HG03159 (cell line): ENCODE data around the gene PCDHGA9.
"Not testable (repeated sequence)": the region's sequence is repeated elsewhere in the genome, so short reads cannot be mapped to it uniquely, and the experiment has no call there.

Experiments
- ATAC-seq: cut with Tn5 transposase; IDR thresholded peaks from one replicate; pipeline ENCODE4 v1.9.1; 2021; ENCODE audit warnings: mild to moderate bottlenecking, moderate library complexity; ENCODE audit not compliant: unreplicated experiment

Gene PCDHGA9

DNA sequence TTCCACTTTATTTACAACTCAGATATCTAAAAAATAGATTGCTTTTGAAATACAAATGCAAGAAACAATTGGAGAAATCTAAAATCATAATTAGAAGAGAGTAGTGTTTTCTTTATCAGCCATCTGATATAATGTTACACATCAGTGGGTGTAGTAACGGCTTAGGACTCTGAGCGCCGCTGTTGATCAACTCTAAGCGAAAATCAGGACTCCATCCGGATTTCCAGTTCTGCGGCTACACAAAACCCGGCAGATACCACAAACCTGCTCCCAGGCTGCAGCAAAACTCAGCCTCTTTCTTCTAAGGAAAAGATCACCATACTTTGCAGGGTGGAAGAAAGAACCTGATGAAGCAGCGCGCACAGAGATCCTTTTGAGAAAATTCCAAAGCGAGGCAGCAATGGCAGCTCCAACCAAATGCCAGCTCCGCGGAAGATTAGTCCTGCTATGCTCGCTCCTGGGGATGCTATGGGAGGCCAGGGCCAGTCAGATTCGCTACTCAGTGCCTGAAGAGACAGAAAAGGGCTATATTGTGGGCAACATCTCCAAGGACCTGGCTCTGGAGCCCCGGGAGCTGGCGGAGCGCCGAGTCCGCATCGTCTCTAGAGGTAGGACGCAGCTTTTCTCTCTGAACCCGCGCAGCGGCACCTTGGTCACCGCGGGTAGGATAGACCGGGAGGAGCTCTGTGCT is at the start of gene PCDHGA9:
Gene PCDHGA9 (plus strand): TSS at position 226 of the 691 bp plus-strand sequence. CDS start 175 bp downstream, at position 401.
- ATAC-seq, result no peak

- no peak for ATAC-seq
Measured at GRCh38 chr5:141354900-141355469, 47.6 kb upstream of the PCDHGA9 start, which contains the start of gene PCDHGA4. PCDHGA4 (plus strand) TSS chr5:141355021; CDS start chr5:141355108, 87 bp downstream.

DNA sequence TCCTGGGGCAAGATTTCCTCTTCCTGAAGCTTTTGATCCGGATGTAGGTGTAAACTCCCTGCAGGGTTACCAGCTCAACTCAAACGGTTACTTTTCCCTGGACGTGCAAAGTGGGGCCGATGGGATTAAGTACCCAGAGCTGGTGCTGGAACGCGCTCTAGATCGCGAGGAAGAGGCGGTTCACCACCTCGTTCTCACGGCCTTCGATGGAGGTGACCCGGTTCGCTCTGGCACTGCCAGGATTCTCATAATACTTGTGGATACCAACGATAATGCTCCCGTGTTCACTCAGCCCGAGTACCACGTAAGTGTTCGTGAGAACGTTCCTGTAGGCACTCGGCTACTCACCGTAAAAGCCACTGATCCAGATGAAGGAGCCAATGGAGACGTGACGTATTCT is 46.9 kb upstream of the PCDHGA9 start:
- no peak for ATAC-seq

GRCh38 chr5:141356133-141356532 is 46.4 kb upstream of the PCDHGA9 start:
- no peak for ATAC-seq

- ATAC-seq, result no peak
Measured at GRCh38 chr5:141356950-141357349, 45.6 kb upstream of the PCDHGA9 start.

GRCh38 chr5:141359790-141360426 is 42.7 kb upstream of the PCDHGA9 start, which contains the start of gene PCDHGB2:
PCDHGB2 (plus strand) TSS chr5:141359994; CDS start chr5:141360136, 142 bp downstream.
- peak; percentile 57 for ATAC-seq

GRCh38 chr5:141360685-141361084 is 41.9 kb upstream of the PCDHGA9 start:
- no peak for ATAC-seq

- no peak for ATAC-seq
Measured at GRCh38 chr5:141362719-141363118, 39.9 kb upstream of the PCDHGA9 start.

- ATAC-seq, result no peak
Measured at GRCh38 chr5:141363952-141364660, 38.5 kb upstream of the PCDHGA9 start, which contains the start of gene PCDHGA5. PCDHGA5 (plus strand) TSS chr5:141364162; CDS start chr5:141364331, 169 bp downstream.

- no peak for ATAC-seq
Measured at GRCh38 chr5:141366016-141366896, 36.3 kb upstream of the PCDHGA9 start.

DNA sequence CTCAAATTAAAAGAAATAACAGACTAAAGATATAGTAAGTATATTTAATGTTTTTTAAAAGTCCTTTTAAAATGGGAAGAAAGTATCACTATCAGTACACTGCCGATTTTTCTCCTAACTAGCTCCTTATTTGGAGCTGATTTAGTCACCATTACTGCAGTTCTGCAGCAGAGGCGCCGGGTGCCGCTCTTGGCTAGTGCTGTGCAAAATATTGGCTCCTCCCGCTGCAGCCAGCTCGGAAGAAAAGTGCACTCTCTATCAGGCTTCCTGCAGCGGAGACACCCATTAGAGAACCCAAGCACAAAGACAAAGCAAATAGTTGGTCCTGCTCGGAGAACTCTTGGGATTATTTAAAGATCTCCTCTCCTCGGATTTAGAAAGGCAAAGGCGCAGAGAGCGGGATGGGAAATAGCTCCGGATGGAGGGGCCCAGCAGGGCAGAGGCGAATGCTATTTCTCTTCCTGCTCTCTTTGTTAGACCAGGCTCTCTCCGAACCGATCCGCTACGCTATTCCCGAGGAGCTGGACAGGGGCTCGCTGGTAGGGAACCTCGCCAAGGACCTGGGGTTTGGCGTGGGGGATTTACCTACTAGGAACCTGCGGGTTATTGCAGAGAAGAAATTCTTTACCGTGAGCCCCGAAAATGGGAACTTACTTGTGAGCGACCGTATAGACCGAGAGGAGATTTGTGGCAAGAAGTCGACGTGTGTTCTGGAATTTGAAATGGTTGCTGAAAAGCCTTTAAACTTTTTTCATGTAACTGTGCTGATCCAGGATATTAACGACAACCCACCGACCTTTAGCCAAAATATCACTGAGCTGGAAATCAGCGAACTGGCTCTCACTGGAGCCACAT is 32.4 kb upstream of the PCDHGA9 start, which contains the start of gene PCDHGB3:
Gene PCDHGB3 (plus strand): TSS at position 249 of the 855 bp plus-strand sequence. CDS start 153 bp downstream, at position 402.
- no peak for ATAC-seq

DNA sequence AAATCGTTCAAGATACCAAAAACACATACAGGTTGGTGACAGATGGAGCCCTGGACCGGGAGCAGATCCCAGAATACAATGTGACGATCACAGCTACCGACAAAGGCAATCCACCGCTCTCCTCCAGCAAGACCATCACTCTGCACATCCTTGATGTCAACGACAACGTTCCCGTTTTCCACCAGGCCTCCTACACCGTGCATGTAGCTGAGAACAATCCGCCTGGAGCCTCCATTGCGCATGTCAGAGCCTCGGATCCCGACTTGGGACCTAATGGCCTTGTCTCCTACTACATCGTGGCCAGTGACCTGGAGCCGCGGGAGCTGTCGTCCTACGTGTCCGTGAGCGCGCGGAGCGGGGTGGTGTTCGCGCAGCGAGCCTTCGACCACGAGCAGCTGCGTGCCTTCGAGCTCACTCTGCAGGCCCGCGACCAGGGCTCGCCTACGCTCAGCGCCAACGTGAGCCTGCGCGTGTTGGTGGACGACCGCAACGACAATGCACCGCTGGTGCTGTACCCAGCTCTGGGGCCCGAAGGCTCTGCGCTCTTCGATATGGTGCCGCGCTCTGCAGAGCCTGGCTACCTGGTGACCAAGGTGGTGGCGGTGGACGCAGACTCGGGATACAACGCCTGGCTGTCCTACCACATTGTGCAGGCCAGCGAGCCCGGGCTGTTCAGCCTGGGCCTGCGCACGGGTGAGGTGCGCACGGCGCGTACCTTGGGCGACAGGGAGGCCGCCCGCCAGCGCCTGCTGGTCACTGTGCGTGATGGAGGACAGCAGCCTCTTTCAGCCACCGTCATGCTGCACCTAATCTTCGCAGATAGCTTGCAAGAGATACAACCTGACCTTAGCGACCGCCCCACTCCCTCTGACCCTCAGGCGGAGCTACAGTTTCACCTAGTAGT is 30.8 kb upstream of the PCDHGA9 start:
- no peak for ATAC-seq

GRCh38 chr5:141373673-141374317 is 28.8 kb upstream of the PCDHGA9 start, which contains the start of gene PCDHGA6:
PCDHGA6 (plus strand) TSS chr5:141373891; CDS start chr5:141374084, 193 bp downstream.
- no peak for ATAC-seq

DNA sequence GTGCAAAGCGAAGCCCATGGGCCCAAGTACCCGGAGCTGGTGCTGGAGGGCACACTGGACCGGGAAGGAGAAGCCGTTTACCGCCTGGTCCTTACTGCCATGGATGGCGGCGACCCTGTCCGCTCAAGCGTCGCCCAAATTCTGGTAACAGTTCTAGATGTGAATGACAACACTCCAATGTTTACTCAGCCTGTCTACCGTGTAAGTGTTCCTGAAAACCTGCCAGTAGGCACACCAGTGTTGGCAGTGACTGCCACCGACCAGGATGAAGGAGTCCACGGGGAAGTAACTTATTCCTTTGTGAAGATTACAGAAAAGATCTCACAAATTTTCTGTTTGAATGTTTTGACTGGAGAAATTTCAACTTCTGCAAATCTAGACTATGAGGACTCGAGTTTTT is 28.0 kb upstream of the PCDHGA9 start:
- ATAC-seq, result no peak

DNA sequence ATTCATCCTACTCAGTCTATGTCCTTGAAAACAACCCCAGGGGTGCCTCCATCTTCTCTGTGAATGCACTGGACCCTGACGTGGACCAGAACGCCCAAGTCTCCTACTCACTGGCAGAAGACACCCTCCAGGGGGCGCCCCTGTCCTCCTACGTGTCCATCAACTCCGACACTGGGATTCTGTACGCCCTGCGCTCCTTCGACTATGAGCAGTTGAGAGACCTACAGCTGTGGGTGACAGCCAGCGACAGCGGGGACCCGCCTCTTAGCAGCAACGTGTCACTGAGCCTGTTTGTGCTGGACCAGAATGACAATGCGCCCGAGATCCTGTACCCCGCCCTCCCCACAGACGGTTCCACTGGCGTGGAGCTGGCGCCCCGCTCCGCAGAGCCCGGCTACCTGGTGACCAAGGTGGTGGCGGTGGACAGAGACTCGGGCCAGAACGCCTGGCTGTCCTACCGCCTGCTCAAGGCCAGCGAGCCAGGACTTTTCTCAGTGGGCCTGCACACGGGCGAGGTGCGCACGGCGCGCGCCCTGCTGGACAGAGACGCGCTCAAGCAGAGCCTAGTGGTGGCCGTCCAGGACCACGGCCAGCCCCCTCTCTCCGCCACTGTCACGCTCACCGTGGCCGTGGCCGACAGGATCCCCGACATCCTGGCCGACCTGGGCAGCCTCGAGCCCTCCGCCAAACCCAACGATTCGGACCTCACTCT is 27.0 kb upstream of the PCDHGA9 start:
- not testable (repeated sequence) for ATAC-seq

- ATAC-seq, result no peak
Measured at GRCh38 chr5:141382469-141383294, 19.9 kb upstream of the PCDHGA9 start, which contains the start of gene PCDHGA7. PCDHGA7 (plus strand) TSS chr5:141382742; CDS start chr5:141382900, 158 bp downstream.
